ENCODE results near the gene PI4KA. TPM values are rescaled to one million over a fixed set of nuclear protein-coding genes. Genes with fewer than 3 reads are reported as not detected.

Gene PI4KA
- total RNA-seq, 4 donors from 2014 or later = 67.3 to 92.9 (median 76.5) TPM

- no peak for TF ChIP-seq CTCF (IDR thresholded peaks at IDR 0.05; ENCODE audit: low read depth)
Observed at GRCh38 chr22:20783844-20784723, 74.5 kb downstream of the PI4KA start.

- TF ChIP-seq CTCF (IDR thresholded peaks at IDR 0.05; ENCODE audit: low read depth) = no peak
Observed at GRCh38 chr22:20783300-20783673, 75.3 kb downstream of the PI4KA start.

GRCh38 chr22:20782596-20783299, 75.9 kb downstream of the PI4KA start:
- no peak for TF ChIP-seq CTCF (IDR thresholded peaks at IDR 0.05; ENCODE audit: low read depth)

- no peak for TF ChIP-seq CTCF (IDR thresholded peaks at IDR 0.05; ENCODE audit: low read depth)
Observed at GRCh38 chr22:20782083-20782482, 76.5 kb downstream of the PI4KA start.

GRCh38 chr22:20781272-20781990, 77.2 kb downstream of the PI4KA start:
- no peak for TF ChIP-seq CTCF (IDR thresholded peaks at IDR 0.05; ENCODE audit: low read depth)

GRCh38 chr22:20779818-20780158, 78.8 kb downstream of the PI4KA start:
- no peak for TF ChIP-seq CTCF (IDR thresholded peaks at IDR 0.05; ENCODE audit: low read depth)

All from subcutaneous adipose tissue (tissue), 4 donors.